ENCODE data around the gene TAS1R1. TPM values are rescaled to one million over a fixed set of nuclear protein-coding genes. Genes with fewer than 3 reads are reported as not detected.

TAS1R1 gene
- total and polyA plus RNA-seq, 9 of the 15 experiments (the other 6 are each of a cell fraction or from before 2014, with no cell fraction given), result 0.06 TPM; not detected in 8

GRCh38 chr1:6623269-6623965 lies 68.3 kb downstream of the TAS1R1 start:
- TF ChIP-seq MYC (IDR thresholded peaks at IDR 0.05; ENCODE audit: low read depth, low read length) (0 out of 2 replicates have a peak, but pooled peaks have one; percentile 17), MYC (CRISPR knock-in tag; IDR thresholded peaks at IDR 0.05; ENCODE audit: borderline replicate concordance, low read depth) (no peak), ZNF655 (CRISPR knock-in tag; IDR thresholded peaks at IDR 0.05) (no peak), ZNF274 (IDR thresholded peaks at IDR 0.05; ENCODE audit: borderline replicate concordance, low read depth, low read length) (no peak), ZNF318 (IDR thresholded peaks at IDR 0.05; ENCODE audit: borderline replicate concordance in 1 of 2, low read depth in 1 of 2) (no peak), SUPT5H (IDR thresholded peaks at IDR 0.05) (no peak)
- DNase-seq (ENCODE audit: extremely low read depth in 1 of 4, low spot score in 3 of 4) (no peak), ATAC-seq (no peak), FAIRE-seq (no peak)
- ChIA-PET POLR2A (interaction anchor here (0.6 to 5.1 kb wide), 10 partner anchors 8 to 1422 kb away, joined by 3 to 36 read pairs (median 5); partner anchors contain the start of genes KLHL21 and PHF13), CTCF (ENCODE audit: low intra/inter-chr PET ratio) (interaction anchor here (0.7 kb wide), 1 partner anchor 68 kb away, joined by 3 read pairs; the partner anchor contains the start of gene TAS1R1)
- no peak overlapping the region for H3K4me2 ChIP-seq (ENCODE audit: insufficient read depth, low read length)
- no peaks in the 10 kb centered on the region for H3K27me3 ChIP-seq (ENCODE audit: control insufficient read depth in 2 of 2, insufficient read depth in 2 of 2, low read length in 2 of 2)
- peaks cover 72% of the 10 kb centered on the region for H3K79me2 ChIP-seq (ENCODE audit: control insufficient read depth, insufficient read depth, low read length)
- no peak overlapping the region for H3K4me3 ChIP-seq
- WGBS (ENCODE audit: insufficient coverage, low coverage, missing lambda C conversion rate), result 74% methylated on average over 14 of the region's 14 CpGs
- peaks cover 80% of the 10 kb centered on the region for H3K36me3 ChIP-seq (ENCODE audit: control insufficient read depth, insufficient read depth, low read length)
- no peak overlapping the region for H3K9ac ChIP-seq (ENCODE audit: insufficient read depth in 1 of 2, low read depth in 2 of 2, low read length in 2 of 2)
- H3K4me1 ChIP-seq (replicated peaks in 1 of 2; ENCODE audit: control insufficient read depth in 2 of 2, insufficient read depth in 2 of 2, low read length in 2 of 2), result peaks cover 12 to 37% of the 10 kb centered on the region in 2 experiments; a peak in 4 of 5 replicates
- in situ Hi-C loops (cut with MboI) (no loop called here), intact Hi-C loops (cut with micrococcal nuclease) (no loop called here)
- H4K20me1 ChIP-seq (replicated peaks; ENCODE audit: control insufficient read depth, insufficient read depth, low read length), result peaks cover 24% of the 10 kb centered on the region; the same call in 1 of the 2 replicates
- TSS peak; percentile 9 for BruUV-seq (replicated peaks)
- peak overlapping the region; percentile 7; the same call in 1 of the 3 replicates for H3K27ac ChIP-seq (ENCODE audit: extremely low read depth, low read depth, low read length)
- H3K9me1 ChIP-seq (ENCODE audit: control insufficient read depth, insufficient read depth, low read length), result peaks cover 3% of the 10 kb centered on the region
- H3K9me3 ChIP-seq (replicated peaks; ENCODE audit: control insufficient read depth, insufficient read depth, low read depth, low read length), result no peaks in the 10 kb centered on the region
- H2AFZ ChIP-seq (ENCODE audit: low read depth, low read length), result no peak overlapping the region
